ENCODE measurements around the gene OTOF.

DNA sequence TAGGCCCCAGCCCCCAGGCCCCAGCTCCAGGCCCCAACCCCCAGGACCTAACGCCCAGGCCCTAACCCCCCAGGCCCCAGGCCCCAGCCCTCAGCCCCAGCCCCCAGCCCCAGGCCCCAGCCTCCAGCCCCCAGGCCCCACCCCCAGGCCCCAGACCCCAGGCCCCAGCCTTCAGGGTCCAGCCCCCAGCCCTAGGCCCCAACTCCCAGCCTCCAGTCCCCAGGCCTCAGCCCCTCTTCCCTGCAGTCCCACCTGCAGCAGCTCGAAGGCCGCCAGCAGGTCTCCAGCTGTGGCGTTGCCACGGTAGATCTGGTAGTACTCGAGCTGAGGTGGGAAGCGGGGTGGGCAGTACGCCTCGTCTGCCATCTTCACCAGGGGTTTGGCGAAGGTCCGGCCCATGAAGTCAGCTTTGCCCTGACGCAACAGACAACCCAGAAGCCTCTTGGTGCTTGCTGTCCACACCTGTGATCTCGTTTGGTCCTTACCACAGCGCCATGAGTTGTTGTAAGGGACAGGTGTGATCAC is 3.6 kb downstream of the OTOF start:
- TF ChIP-seq, protein P1, sequence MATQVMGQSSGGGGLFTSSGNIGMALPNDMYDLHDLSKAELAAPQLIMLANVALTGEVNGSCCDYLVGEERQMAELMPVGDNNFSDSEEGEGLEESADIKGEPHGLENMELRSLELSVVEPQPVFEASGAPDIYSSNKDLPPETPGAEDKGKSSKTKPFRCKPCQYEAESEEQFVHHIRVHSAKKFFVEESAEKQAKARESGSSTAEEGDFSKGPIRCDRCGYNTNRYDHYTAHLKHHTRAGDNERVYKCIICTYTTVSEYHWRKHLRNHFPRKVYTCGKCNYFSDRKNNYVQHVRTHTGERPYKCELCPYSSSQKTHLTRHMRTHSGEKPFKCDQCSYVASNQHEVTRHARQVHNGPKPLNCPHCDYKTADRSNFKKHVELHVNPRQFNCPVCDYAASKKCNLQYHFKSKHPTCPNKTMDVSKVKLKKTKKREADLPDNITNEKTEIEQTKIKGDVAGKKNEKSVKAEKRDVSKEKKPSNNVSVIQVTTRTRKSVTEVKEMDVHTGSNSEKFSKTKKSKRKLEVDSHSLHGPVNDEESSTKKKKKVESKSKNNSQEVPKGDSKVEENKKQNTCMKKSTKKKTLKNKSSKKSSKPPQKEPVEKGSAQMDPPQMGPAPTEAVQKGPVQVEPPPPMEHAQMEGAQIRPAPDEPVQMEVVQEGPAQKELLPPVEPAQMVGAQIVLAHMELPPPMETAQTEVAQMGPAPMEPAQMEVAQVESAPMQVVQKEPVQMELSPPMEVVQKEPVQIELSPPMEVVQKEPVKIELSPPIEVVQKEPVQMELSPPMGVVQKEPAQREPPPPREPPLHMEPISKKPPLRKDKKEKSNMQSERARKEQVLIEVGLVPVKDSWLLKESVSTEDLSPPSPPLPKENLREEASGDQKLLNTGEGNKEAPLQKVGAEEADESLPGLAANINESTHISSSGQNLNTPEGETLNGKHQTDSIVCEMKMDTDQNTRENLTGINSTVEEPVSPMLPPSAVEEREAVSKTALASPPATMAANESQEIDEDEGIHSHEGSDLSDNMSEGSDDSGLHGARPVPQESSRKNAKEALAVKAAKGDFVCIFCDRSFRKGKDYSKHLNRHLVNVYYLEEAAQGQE (IDR thresholded peaks at IDR 0.05; ENCODE audit: low read depth) = no peak
- TF ChIP-seq, protein P2, sequence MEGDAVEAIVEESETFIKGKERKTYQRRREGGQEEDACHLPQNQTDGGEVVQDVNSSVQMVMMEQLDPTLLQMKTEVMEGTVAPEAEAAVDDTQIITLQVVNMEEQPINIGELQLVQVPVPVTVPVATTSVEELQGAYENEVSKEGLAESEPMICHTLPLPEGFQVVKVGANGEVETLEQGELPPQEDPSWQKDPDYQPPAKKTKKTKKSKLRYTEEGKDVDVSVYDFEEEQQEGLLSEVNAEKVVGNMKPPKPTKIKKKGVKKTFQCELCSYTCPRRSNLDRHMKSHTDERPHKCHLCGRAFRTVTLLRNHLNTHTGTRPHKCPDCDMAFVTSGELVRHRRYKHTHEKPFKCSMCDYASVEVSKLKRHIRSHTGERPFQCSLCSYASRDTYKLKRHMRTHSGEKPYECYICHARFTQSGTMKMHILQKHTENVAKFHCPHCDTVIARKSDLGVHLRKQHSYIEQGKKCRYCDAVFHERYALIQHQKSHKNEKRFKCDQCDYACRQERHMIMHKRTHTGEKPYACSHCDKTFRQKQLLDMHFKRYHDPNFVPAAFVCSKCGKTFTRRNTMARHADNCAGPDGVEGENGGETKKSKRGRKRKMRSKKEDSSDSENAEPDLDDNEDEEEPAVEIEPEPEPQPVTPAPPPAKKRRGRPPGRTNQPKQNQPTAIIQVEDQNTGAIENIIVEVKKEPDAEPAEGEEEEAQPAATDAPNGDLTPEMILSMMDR (IDR thresholded peaks at IDR 0.05 in 2 of 3, conservative IDR thresholded peaks at IDR 0.05 in 1 of 3; ENCODE audit: borderline replicate concordance in 1 of 3, insufficient read depth in 1 of 3, low read depth in 2 of 3, low read length in 2 of 3) = no peak
- TF ChIP-seq EZH2phosphoT487 (IDR thresholded peaks at IDR 0.05; ENCODE audit: borderline replicate concordance) (no peak), POLR2A (IDR thresholded peaks at IDR 0.05; ENCODE audit: borderline replicate concordance, extremely low read depth, insufficient read depth, insufficient read length) (no peak)
- TF ChIP-seq, protein P3, sequence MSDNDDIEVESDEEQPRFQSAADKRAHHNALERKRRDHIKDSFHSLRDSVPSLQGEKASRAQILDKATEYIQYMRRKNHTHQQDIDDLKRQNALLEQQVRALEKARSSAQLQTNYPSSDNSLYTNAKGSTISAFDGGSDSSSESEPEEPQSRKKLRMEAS (IDR thresholded peaks at IDR 0.05) = no peak

All from HCT116 (cell line).